T1000 (cell line): ENCODE measurements around the gene ZNF324.
"Not testable (repeated sequence)": the region's sequence is repeated elsewhere in the genome, so short reads cannot be mapped to it uniquely, and the experiment has no call there.

Source experiments
- DNase-seq: peaks from one replicate; lab custom pipeline; 2025; ENCODE audit warnings: mixed read lengths; lab: John Stamatoyannopoulos, UW

The ZNF324 gene

DNA sequence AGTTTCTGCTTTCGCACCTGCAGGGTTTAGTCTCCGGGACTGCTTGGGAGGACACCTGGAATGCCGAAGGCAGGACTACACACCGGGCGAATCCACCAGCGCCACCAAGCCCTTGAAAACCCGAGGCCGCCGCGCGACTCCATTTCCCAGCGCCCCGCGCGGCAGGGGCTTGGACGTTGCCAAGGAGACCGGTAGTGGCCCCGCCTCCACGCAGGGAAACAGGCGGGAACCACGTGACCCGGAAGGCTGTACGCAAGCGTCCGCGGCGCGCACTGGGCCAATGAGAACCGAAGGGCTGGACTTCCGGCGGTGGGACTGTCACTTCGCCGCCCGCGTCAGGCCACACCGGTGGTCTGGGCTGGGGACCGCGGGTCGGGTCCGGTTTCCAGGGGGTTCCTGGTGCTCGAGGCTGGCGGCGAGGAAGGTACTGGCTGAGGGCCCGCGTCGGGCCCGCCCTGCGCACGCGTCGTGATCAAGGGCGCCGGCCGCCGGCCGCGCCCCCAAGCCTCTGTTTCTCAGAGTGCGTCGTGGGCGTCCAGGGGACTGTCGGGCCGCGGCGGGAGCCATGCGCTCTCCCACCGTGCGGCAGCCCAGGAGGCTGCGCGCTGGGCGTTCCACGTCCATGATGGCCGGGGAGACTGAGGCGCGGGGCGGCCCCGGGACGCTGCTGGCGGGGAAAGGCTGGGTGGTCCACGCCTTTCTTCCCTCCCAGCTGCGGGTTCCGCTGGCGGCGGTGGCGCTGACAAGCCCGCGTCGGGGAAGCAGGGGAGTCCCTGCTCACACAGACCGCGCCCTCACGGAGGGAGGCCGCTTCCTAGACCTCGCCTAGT, at the start of gene ZNF324:
Gene ZNF324 (plus strand): TSS at position 321 of the 830 bp plus-strand sequence. CDS start 2,106 bp downstream, outside the sequence.
- peak; percentile 80 for DNase-seq

- no peak for DNase-seq
Observed at GRCh38 chr19:58428617-58429016, 38.3 kb upstream of the ZNF324 start.

- no peak for DNase-seq
Observed at GRCh38 chr19:58429745-58430144, 37.1 kb upstream of the ZNF324 start.

GRCh38 chr19:58434217-58434616, 32.7 kb upstream of the ZNF324 start:
- DNase-seq = no peak

GRCh38 chr19:58439576-58440554, 27.0 kb upstream of the ZNF324 start, which contains the start of gene ZNF132:
Gene ZNF132, minus strand, starts transcription at chr19:58440153. Its CDS starts 332 bp downstream, at chr19:58439821.
- peak; percentile 91 for DNase-seq

DNA sequence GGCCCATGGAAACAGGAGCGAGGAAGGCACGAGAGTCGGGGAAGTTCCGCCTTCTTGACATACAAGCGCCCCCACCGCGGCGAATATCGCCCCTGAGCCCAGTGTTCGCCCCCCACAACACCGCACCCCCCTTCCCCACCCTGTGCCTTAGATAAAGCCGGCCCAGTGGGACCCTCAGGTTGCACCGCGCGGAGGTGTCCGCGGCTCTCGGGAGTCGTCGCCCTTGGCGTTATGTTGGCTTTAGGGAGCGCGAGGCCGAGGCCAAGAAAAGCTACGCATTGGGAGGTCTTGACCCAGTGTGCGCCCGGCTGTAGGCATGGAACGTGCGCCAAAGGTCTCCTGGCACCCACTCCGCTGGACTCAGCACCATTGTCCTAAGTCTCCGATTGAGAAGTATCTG, 26.3 kb upstream of the ZNF324 start:
- DNase-seq = no peak

DNA sequence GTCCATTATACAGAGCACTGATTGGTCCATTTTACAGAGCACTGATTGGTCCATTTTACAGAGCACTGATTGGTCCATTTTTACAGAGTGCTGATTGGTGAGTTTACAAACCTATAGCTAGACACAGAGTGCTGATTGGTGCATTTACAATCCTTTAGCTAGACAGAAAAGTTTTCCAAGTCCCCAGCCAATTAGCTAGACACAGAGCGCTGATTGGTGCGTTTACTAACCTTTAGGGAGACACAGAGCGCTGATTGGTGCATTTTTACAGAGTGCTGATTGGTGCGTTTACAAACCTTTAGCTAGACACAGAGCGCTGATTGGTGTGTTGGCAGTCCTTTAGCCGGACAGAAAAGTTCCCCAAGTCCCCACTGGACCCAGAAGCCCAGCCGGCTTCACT, 23.9 kb upstream of the ZNF324 start:
- not testable (repeated sequence) for DNase-seq

DNA sequence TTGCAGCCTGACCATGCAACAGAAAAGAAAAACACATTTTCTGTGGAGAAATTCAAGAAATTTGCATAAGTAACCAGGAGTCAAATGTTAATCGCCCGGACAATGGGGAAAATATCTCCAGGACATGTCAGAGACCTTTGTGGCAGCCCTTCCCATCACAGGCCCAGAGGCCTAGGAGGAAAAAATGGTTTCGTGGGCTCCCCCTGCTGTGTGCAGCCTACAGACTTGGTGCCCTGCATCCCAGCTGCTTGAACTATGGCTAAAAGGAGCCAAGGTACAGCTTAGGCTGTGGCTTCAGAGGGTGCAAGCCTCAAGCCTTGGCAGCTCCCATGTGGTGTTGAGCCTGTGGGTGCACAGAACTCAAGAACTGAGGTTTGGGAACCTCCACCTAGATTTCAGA, 18.0 kb upstream of the ZNF324 start:
- DNase-seq = not testable (repeated sequence)

DNA sequence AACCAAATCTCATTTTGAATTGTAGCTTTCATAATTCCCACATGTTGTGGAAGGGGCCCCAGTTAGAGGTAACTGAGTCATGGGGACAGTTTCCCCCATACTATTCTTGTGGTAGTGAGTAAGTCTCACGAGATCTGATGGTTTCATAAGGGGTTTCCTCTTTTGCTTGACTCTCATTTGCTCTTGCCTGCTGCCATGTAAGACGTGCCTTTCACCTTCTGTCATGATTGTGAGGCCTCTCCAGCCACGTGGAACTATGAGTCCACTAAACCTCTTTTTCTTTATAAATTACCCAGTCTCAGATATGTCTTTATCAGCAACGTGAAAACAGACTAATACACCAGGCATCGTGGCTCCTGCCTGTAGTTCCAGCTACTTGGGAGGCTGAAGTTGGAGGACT, 16.9 kb upstream of the ZNF324 start:
- DNase-seq = not testable (repeated sequence)

DNA sequence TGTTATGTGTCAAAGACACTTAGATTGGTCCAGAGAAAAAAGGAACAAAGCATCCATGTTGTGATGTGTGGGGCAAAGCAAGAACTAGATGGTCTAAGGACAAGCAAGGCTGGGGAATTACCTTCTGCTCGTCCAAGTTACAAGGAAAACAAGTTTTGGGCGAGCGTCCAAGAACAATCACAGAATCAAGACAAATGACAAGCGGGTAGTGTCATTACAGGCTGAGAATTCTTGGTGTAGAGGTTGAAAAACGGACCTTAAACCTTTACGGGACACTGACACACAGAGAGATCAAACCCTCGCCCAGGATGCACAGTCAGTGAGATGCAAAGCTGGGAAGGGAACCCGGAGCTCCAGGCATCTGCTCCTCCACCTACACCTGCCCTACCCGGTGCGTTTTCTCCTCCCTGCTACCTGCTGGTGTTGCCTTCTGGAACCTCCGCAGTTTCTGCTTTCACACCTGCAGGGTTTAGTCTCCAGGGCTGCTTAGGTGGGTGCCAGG, 16.0 kb upstream of the ZNF324 start:
- DNase-seq = no peak

DNA sequence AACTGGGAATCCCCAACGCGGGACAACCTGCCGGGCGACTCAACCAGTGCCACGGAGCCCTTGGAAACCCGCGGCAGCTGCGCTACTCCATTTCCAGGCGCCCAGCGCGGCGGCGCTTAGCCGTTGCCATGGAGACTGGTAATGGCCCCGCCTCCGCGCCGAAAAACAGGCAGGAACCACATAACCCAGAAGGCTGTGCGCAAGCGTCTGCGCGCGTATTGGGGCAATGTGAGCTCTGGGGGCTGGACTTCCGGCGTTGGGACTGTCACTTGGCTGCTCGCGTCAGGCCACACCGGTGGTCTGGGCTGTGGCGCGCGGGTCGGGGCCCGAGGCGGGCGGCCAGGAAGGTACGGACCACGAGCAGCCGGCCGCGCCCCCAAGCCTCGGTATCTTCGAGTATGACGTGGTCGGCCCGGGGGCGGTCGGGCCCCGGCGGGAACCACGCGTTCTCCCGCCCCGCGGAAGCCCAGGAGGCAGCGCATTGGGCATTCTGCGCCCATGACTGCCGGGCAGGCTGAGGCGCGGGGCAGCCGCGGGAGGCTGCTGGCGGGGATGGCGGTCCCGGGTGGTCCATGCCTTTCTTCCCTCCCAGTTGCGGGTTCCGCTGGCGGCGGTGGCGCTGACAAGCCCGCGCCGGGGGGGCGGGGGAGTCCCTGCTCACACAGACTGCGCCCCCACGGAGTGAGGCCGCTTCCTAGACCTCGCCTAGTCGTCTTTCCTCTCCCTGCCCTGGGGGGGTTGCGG, 15.3 kb upstream of the ZNF324 start, which contains the start of gene ZNF324B:
Gene ZNF324B (plus strand): TSS at position 265 of the 744 bp plus-strand sequence. CDS start 2,080 bp downstream, outside the sequence.
- DNase-seq = peak; percentile 84

DNA sequence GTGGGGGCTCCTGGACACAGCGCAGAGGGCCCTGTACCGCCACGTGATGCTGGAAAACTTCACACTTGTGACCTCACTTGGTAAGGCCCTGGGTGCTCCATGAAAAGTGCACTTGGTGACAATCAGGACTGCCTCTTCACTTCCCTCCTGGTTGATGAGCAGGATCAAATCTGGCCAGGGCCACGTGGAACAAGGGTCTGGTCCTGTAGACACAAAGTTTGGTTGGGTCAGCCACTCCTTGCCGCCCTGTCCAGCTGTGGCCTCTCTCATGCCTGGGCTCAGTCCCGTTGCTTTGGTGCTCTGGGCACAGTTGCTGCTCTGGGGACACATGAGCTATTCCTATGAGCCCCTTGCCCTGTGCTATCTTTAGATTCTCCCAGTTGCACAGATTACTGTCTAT, 13.1 kb upstream of the ZNF324 start:
- DNase-seq = no peak

GRCh38 chr19:58455306-58455705, 11.6 kb upstream of the ZNF324 start:
- no peak for DNase-seq

- no peak for DNase-seq
Observed at GRCh38 chr19:58456111-58456510, 10.8 kb upstream of the ZNF324 start.

- no peak for DNase-seq
Observed at GRCh38 chr19:58460039-58460438, 6.8 kb upstream of the ZNF324 start.

- DNase-seq = no peak
Observed at GRCh38 chr19:58466089-58466759, 656 bp upstream of the ZNF324 start.

GRCh38 chr19:58468216-58468839, 1.4 kb downstream of the ZNF324 start:
- DNase-seq = no peak

GRCh38 chr19:58469241-58470013, 2.5 kb downstream of the ZNF324 start:
- DNase-seq = no peak

DNA sequence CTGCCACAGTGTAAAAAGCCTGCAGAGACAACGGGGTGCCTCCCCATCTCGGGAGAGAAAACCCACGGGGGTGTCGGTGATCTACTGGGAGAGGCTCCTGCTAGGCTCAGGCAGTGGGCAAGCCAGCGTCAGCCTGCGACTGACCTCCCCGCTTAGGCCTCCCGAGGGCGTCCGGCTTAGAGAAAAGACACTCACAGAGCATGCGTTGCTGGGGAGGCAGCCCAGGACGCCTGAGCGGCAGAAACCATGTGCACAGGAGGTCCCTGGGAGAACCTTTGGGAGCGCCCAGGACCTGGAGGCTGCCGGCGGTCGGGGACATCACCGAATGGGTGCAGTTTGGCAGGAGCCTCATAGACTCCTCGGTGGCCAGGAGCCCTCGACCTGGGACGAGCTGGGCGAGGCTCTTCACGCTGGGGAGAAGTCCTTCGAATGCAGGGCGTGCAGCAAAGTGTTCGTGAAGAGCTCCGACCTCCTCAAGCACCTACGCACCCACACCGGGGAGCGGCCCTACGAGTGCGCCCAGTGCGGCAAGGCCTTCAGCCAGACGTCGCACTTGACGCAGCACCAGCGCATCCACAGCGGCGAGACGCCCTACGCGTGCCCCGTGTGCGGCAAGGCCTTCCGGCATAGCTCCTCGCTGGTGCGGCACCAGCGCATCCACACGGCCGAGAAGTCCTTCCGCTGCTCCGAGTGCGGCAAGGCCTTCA, 4.1 kb downstream of the ZNF324 start:
- DNase-seq = not testable (repeated sequence)
